HG03064 (cell line): ENCODE results near the gene SLC2A14.
"Not testable (repeated sequence)": the region's sequence is repeated elsewhere in the genome, so short reads cannot be mapped to it uniquely, and the experiment has no call there.

Experiments used
- ATAC-seq: cut with Tn5 transposase; IDR thresholded peaks from one replicate; pipeline ENCODE4 v1.9.1; 2021; ENCODE audit warnings: low read depth; ENCODE audit not compliant: unreplicated experiment

SLC2A14 gene

DNA sequence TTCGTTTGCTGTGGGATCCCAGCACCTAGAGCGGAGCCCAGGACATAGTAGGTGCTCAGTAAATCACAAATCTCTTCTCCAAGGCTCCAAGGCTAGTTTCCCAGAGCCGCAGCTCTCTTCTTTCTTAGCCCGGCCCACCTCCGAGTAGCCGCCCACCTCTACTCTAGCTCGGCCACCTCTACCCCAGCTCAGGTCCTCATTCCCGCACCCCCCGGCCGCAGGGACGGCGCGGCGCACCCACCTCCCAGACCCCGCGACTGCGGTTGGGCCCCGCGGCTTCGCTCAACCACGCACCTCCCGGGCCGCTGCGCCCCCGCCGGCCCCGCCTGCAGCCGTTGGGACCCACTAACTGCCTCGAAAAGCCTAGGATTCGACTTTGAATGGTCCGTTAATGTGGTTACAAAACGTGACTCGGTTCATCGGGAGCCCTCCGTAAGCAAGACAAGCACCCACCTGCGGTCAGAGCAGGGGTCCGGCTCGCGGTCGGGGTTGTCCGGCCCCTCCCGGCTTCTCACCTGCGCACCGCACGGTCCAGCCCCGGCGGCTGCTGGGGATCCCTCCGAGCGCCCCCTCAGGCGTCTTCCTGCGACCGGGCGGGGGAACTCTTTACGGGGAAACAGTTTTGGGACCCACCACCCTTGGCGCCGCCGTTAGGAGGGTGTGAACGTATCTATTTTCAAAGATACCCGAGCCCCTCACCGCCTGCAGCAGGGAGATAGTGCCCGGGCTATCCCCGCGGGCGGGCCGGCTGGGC, at the start of gene SLC2A14:
Gene SLC2A14 (minus strand): TSS at position 350 of the 754 bp plus-strand sequence. CDS start 3,035 bp downstream, outside the sequence.
- ATAC-seq = no peak

DNA sequence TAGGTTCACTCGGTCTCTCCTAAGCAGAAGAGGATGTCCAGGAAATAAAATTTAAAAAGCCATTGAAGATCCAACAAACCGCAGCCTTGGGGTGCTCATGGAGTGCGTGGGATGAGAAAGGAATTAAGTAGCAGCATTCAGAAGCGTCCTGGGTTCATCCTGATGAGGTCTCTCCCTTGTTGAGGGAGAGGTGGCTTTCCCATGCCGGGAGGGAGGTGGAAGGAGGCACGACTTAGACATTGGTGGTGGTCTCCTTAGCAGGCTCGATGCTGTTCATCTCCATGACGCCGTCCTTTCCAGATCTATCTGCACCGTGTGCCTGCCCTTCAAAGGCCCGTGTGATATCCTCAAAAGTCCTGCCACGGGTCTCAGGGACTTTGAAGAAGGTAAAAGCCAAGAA, 48.5 kb upstream of the SLC2A14 start:
- not testable (repeated sequence) for ATAC-seq

DNA sequence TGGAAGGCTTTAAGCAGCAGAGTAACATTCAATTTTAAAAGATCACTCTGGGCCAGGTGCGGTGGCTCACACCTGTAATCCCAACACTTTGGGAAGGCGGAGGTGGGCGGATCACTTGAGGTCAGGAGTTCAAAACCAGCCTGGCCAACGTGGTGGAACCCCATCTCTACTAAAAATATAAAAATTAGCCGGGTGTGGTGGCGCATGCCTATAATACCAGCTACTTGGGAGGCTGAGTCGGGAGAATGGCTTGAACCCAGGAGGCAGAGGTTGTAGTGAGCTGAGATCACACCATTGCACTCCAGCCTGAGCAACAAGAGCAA, 45.5 kb upstream of the SLC2A14 start:
- ATAC-seq = not testable (repeated sequence)

DNA sequence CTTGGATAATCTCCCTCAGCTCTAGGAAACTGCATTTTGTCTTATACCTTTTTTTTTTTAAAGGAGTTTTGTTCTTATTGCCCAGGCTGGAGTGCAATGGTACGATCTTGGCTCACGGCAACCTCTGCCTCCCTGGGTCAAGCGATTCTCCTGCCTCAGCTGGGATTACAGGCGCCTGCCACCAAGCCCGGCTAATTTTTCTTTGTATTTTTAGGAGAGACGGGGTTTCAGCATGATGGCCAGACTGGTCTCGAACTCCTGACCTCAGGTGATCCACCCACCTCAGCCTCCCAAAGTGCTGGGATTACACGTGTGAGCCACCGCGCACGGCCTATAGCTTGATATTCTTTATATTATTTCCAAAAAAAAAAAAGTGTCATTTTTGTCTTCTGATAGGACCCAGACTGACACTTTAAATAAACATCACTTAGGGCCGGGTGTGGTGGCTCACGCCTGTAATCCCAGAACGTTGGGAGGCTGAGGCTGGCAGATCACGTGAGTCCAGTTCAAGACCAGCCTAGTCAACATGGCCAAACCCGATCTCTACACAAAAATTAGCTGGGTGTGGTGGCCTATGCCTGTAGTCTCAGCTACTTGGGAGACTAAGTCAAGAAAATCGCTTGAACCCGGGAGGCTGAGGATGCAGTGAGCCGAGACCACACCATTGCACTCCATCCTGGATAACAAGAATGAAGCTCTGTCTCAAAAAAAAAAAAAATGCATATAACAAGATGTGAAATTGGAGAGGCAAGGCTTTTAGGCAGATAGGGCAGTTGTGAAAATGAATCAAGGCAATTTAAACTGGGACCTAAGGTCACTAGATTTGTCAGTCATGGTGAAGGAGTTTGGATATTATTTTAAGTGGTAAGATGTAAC, 44.9 kb upstream of the SLC2A14 start:
- no peak for ATAC-seq

DNA sequence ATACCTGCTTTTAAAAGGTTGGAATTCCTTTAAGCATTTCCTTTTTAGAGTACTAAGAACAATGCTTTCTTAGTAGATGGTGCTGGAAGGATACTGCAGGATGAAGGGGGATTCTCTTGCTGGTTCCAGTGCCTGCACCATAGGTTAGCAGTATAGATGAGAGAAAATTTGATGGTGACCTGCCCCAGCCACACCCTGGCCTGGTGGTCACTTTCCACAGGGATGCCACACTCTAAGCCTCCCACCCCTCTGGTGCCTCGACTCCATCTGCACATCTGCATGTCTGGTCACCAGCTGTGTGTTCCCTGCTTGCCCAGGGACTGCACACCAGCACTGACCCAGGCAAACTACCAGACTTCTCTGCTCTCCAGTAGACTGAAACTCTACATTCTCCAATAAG, 44.2 kb upstream of the SLC2A14 start:
- ATAC-seq = no peak

DNA sequence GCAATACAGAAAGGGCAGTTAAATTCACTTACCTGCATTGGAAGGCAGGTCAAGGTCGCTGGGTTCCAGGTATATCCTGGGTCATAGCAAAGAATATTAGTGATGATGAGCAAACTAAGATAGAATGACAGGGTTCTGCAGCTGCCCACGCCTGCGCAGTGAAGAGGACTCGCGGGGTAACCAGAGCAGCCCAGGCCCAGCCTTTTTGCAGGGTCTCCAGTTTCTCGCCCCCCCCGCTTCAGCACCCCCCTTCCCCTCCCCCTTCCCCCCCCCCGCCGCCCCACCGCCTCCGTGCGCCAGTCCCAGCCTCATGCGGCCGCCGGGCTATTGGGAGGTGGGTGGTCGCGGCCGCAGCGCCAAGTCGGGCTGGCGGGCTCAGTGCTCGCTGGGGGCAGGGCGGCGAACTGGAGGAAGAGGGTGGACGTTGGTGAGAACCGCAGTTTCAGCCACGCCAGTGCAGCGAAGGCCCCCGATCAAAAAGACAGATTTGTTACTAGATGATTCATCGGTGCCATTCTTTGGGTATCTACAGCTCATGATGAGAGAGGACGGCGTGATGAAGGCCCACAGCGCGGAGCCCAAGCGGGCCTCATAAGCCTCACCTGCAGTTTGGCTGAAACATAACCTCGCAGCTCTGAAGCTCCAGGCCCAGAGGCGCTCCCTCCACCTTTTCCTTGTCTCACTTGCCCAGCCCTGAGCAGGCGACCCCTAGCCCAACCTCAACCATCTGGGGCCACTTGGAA, 43.1 kb upstream of the SLC2A14 start:
- no peak for ATAC-seq

DNA sequence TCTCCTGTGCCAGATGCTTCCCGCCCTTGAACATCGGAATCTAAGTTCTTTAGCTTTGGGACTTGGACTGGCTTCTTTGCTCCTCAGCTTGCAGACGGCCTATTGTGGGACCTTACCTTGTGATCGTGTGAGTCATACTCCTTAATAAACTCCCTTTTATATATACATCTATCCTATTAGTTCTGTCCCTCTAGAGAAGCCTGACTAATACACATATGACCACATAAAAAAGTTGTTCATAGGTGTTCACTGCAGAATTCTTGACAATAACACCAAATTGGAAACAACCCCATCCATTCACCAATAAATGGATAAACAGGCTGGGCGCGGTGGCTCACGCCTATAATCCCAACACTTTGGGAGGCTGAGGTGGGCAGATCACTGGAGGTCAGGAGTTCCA, 37.4 kb upstream of the SLC2A14 start:
- not testable (repeated sequence) for ATAC-seq

DNA sequence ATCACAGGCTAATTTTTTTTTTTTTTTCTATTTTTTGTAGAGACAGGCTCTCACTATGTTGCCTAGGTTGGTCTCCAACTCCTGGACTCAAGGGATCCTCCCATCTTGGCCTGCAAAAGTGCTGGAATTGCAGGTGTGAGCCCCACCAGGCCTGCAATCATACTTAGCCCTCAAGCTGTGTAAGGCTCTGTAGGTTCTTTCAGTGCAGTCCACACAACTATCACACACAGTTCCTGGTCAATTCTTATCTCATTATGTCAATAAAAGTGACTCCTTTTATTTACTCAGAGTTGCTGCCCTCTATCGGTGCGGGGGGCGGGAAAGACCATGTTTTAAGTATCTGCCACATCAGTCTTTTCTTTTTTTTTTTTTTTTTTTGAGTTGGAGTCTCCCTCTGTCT, 34.3 kb upstream of the SLC2A14 start:
- no peak for ATAC-seq

DNA sequence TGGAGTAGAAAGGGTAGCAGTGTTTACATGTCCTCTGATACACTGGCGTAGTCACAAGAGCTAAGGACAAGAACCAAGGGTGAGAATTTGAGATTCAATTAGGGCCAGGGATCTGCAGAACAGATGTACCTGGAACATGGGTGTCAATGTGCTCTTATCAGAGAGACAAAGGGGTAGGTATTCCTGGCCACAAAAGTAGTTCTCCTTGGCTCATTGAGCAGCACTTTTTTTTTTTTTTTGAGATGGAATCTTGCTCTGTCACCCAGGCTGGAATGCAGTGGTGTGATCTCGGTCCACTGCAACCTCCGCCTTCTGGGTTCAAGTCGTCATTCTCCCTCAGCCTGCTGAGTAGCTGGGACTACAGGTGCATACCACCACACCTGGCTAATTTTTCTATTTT, 33.6 kb upstream of the SLC2A14 start:
- ATAC-seq = not testable (repeated sequence)

DNA sequence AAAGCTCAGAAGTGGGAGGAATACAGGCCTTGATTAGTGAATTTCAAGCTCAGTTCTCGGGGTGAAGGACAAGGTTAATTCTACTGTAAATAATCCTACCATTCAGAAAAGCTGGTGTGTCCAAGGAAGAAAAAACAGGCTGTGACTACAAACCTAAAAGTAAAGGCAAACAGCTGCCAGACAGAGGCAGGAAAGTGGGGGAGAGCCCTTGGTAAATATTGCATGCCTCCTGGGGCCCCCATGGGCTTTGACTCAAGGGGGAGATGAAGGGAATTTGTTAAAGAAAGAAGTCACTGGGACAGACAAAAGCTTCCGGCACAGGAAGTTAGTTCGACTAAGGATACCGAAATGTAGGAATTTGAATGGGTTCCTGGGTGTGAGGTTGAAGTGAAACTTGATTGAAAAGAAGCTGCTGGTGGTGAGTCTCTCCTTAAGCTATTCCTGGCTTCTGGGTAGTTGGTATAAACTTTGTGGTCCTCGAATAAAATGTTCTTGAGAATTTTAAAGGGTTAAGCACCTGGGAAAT, 32.9 kb upstream of the SLC2A14 start:
- not testable (repeated sequence) for ATAC-seq

DNA sequence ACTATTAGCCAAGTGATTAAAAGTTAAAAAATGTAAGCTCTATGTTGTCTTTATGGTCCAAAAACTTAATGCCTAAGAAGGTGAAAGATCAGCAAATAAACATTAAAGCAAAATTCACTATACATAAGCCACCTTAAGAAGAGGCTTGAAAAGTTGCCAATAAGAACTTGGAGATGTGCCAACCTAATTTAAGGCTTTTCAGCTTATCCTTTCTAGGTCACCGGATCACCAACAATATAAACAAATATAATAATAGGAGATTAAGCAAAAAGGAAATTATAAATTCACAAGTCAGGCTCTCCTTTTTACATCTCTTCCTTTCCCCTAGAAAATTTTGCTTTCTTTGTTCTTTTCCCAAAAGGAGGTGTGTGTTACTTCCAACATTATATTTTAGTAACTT, 32.4 kb upstream of the SLC2A14 start:
- no peak for ATAC-seq

DNA sequence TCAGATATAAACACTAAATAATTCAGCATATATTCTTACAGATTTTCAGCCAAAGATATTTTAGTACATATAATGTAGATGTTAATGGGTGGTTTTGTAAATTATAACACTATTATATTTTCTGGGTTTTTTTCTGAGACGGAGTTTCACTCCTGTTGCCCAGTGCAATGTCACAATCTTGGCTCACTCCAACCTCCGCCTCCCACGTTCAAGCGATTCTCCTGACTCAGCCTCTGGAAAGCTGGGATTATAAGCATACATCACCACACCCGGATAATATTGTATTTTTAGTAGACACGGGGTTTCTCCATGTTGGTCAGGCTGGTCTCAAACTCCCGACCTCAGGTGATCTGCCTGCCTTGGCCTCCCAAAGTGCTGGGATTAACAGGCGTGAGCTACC, 29.7 kb upstream of the SLC2A14 start:
- ATAC-seq = not testable (repeated sequence)

DNA sequence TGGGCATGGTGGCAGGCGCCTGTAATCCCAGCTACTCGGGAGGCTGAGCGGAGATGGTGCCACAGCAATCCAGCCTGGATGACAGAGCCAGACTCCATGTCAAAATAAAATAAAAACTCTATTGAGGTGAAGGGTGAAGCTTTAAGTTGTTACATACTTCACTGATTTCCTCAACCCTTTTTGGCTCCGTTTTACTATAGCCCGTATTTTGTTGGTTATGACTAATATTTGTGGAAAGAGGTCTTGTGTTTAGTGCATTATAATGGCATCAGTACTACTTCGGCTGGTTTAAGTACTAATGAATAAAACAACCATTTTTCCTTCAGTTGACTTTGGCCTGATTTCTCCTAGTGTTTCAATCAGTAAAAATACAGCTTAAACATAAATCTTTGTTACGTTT, 27.0 kb upstream of the SLC2A14 start:
- no peak for ATAC-seq

DNA sequence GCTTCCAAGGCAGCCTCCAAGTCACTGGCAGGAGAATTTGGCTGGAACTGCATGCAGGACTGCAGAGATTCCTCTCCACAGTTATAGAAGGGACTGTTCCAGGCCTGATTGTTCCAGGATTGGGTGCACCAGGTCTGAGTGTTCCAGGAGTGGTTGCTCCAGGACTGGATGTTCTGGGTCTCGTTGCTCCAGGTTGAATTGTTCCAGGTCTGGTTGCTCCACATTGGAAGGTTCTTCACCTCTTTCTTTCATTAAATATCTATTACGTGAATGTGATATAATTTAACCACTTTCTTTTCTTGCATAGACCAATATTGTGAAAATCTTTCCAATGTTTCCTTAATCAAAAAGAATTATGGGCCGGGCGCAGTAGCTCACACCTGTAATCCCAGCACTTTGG, 24.0 kb upstream of the SLC2A14 start:
- ATAC-seq = not testable (repeated sequence)

DNA sequence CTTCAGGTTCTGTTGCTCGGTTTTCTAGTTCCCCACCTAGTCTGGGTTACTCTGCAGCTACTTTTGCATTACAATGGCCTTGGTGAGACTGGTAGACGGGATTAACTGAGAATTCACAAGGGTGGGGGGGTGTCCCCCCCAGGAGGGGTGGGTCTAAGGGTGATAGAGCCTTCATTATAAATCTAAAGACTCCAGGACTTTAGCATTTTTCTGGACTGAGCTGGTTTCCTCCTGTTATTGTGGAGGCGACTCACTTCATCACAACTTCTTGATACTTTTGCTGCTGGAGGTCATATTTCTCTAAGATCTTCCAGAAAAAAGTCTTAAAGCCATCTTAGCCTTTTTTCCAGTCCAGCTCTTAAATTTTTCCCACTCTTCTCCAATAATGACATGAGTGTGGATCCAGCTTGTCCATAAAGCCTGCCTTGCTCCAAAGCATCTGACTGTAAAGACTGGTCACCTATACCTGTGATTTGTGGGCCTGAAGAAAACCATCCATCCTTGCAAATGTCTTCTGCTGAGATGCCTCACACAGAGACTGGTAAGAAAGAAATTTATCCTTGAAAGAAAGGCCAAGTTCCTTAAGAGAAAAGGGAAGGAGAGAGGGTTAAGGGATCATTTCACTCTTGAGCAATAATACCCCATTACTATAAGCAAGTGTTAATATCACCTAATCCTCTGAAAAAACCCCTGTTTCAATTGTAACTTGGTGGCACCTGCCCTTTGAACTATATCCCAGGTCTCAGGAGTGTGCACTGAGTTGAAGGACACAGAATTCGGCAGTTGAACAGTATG, 19.7 kb upstream of the SLC2A14 start:
- ATAC-seq = no peak

DNA sequence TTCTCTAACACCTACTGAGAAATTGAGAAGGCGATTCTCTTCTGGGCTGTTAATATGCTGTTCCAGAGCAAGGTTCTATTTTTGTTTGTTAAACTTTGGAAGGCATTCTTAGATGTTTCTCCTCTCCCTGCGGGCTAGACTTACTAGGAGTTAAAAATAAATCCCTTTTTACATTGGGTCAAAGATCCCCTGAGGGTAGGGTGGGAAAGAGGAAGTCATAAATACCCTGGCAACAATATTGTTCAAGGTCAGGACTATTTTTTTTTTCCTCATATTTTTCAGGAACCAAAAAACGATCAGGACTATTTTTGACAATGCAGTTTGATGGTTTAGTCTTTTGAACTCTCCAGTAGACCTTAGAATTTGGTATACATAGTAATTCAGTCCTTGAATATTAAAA, 12.0 kb upstream of the SLC2A14 start:
- no peak for ATAC-seq

DNA sequence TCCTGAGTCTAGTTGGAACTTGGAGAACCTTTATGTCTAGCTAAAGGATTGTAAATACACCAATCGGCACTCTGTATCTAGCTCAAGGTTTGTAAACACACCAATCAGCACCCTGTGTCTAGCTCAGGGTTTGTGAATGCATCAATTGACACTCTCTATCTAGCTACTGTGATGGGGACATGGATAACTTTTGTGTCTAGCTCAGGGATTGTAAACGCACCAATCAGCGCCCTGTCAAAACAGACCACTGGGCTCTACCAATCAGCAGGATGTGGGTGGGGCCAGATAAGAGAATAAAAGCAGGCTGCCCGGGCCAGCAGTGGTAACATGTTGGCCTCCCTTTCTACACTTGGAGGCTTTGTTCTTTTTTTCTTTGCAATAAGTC, 9.0 kb upstream of the SLC2A14 start:
- ATAC-seq = not testable (repeated sequence)

DNA sequence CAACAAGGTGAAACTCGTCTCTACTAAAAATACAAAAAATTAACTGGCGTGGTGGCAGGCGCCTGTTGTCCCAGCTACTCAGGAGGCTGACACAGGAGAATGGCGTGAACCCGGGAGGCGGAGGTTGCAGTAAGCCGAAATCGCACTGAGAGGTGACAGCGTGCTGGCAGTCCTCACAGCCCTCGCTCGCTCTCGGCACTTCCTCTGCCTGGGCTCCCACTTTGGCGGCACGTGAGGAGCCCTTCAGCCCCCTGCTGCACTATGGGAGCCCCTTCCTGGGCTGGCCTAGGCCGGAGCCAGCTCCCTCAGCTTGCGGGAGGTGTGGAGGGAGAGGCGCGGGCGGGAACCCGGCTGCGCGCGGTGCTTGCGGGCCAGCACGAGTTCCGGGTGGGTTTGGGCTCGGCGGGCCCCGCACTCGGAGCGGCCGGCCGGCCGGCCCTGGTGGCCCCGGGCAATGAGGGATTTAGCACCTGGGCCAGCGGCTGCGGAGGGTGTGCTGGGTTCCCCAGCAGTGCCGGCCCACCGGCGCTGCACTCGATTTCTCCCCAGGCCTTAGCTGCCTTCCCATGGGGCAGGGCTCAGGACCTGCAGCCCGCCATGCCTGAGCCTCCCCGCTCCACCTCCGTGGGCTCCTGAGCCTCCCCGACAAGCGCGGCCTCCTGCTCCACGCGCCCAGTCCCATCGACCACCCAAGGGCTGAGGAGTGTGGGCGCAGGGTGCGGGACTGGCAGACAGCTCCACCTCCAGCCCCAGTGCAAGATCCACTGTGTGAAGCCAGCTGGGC, 8.4 kb upstream of the SLC2A14 start:
- ATAC-seq = not testable (repeated sequence)

DNA sequence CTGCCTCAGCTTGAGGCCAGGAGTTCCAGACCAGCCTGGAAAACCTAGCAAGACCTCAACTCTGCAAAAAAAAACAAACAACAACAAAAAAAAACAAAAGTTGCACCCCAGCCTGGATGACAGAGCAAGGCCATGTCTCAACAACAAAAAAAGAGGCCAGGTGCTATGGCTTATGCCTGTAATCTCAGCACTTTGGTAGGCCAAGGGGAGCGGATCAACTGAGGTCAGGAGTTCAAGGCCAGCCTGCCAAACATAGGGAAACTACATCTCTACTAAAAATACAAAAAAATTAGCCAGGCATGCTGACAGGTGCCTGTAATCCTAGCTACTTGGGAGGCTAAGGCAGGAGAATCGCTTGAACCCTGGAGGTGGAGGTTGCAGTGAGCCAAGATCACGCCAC, 6.5 kb upstream of the SLC2A14 start:
- ATAC-seq = no peak
